ENCODE results near the gene SEZ6.

SEZ6 gene

DNA sequence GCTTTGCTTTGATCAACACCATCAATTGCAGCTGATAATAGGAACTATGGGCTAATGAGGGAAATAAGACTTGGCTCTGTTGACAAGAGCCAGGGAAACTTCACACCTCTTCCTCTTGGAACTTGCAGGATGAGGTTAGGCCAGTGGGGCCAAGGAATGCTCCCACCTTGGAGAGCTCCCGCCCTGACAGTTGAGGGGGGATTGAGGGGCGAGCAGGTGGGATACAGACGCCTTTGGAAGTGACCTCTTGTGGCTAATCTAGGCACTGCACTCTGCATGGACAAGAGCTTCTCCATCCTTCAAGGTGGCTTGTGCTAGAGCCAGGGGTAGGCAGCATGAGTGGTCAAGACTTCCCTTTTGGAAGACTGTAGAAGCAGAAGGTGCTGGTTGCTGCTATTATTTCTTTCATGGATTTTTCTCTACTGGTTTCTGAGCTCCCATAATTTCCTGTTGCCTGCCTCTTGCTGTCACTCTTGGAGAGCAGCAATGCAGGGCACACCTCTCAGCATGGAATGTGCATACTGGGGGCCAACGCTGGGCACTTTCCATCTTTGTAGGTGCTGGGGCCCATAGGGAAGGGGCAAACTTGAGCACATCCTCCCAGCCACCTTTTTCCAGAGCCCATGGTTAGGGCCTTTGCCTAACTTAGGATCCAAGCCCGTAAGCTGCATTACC lies 52.3 kb downstream of the SEZ6 start:
- DNase-seq (ENCODE audit: low spot score) = no peak

DNA sequence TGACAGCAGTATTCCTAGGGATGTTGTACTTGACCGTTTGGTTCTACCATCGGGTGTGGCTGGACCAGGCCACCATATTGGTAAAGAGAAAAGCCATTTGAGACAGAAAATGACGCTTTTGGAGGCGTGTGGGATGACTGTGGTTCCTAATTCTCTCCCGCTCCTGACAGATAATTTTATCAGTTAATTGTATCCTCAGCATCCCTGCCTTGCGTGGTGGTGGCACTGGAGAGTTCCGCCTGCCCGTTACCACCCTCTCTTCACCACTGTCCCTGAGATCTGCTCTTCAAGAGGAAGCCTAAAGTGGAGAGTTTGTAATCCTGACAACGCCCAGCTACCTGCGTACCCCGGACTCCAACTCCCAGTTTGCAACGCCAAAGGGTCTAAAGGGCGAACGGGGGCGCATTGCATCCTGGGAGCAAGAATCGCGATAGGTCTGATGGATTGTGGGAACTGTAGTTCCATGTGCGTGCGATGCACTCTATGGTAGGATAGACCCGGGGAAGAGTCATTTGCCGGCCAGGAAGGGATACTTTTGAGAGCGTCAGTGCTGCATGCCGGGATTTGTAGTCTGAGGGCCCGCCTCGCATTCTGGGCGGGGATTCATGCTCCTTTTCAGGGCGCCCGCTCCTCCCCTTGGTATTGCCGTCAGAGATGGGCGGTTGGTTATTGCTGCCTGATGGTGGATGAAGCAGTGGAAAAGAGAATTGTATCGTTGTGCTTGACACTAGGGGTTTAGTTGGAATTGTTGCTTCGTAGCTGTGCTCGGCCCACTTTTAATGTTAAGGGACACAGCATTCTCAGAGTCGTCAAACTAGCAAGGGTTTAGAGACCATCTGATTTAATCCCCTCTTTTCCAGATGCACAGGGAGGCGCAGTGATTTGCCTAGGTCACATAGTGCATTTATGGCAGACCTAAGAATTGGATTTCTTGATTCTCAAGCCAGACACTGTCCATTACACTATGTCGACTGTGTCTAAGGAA lies 53.5 kb downstream of the SEZ6 start:
- peak; percentile 99 for DNase-seq (ENCODE audit: low spot score)

DNA sequence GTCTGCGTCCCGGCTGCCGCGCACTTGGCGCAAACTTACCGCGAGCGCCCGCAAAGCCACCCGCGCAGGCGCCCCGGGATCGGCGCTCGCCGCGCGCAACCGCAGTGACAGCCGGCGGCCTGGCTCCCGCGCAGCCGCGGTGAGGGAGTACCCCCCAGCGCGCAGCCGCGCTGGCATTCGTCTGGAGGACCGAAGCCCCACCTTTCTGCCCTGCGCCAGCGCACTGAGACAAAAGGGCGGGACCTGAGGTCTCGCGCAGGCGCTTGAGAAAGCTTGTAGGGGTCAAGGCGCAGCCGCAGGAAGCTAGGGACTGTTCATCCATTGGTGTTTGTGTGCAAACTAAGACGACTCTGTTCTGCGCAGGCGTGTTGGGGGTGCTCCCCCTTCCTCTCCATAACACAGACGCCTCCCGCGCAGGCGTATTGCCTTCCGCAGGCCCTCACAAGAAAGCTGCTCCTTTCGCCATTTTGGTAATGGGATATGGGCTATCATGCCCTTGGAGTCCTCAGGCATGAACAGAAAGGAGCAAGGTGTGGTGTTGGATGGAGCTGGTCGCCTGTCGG lies 54.3 kb downstream of the SEZ6 start, which contains the start of gene PHF12:
TSS of gene PHF12 (minus strand) at position 91 of the 563 bp plus-strand sequence. CDS start 558 bp downstream, outside the sequence.
- peak; percentile 100 for DNase-seq (ENCODE audit: low spot score)

DNA sequence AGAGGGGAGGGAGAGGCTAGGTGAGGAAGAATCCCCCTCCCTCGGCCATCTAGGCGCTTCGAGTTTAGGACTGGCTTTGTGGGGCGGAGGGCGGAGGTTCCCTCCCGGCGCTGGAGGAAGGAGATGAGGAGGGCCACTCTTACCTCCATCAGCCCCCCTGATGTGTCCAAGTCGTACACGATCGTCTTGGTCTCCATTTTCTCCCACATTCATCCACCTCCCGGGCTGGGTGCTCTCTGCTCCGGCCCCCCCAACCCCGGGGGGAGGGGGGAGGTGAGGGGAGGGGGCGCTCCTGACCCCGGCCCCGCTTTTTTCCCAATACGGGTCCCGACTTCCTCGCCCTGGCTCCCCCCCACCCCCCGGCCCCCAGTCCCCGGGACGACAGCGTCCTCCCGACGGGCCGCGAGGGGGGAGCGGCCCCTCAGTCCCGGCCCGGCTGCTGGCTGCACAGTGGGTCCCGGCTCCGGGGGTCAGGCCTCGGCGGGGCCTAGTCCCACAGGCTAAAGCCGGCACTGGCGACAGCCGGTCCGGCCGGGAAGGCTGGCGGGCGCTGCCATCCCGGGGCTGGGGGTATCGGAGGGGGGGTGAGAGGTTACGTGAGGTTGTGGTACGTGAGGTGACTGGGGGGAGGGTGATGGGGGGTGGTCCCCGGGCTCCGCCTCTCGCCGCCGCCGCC lies 54.9 kb downstream of the SEZ6 start:
- no peak for DNase-seq (ENCODE audit: low spot score)

DNA sequence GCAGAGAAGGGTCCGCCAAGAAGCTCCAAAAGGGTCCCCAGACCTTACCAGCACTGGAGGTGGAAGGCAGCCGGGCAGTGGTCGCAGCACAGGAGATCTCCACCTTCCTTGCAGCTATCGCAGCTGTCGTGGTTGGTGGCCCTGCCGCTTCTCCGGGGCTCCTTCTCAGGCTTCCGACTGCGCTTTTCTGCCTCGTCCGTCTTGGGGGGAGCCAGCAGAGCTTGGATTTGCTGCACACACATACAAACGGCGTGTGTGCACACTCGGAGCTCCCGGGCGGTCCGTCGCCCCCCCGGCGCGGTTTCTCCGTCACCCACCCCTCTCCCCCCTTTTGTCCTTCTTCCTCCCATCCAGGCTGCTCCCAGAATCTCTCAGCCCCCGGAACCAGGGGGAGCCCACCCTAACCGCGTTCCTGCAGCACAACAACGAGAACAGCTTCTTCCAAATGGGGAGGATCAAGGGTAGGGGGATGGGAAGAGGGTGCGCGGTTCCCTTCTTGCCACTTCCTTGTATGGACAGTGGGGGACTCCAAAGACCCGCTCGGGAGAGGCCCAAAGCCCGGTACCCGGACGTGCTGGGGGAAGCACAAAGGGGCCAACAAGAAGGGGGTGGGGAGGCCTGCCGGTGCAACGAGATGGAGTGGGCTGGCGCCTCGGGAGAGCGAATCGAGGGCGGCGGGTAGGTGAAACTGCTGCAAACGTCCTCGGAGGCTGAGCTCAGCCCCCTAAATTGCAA lies 55.6 kb downstream of the SEZ6 start:
- DNase-seq (ENCODE audit: low spot score) = no peak

DNA sequence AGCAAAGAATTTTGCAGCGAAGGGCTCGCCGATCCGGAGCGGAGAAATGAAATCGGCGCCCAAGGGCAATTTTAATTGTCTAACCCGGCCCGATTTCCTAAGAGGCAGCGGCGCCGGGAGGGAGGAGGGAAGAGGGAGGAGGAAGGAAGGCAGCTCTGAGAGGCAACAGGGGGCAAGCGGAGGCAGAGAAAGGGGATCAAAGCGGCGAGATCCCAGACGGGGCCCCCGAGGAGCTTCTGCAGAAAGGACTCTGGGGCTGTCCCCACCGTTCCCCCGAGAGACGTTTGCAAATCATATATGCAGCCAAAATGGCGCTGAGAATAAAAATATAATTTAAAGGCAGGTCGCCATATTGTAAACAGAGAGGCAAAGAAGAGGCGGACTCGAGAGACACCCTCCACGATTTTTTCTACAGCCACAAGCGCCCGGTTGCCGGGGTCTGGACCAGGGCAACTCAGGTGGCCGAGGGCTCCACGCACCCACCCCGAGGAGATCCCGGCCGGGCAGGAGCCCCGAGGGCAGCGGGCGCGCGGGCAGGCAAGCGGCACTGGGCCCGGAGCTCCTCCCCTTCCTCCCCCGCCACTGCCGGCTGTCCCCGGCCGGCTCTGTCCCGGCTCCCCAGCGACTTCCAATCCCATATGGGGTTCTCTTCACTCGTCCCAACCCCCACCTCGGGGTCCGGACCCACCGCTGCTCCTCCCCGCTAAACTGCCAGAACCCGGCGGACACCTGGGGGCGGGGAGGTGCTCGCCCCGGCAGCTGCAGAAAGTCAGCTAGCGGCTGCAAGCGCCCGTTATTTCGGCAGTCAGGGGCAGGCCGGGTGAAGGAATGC lies 56.4 kb downstream of the SEZ6 start:
- no peak for DNase-seq (ENCODE audit: low spot score)

DNA sequence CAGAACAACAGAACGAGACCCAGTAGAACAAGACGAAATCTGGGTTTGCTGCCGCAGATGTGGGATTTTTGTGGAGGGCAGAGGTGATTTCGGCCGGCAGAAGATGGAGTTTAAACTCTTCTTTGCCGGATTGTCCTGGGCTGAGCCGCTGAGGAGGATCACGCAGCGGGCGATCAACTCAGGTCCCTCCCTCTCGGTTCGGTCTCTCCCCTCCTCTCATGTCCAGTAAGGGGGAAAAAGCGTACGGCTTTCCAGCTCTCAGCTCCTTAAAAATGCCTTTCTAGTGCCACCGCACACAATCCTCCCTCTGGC lies 57.0 kb downstream of the SEZ6 start:
- DNase-seq (ENCODE audit: low spot score) = no peak

DNA sequence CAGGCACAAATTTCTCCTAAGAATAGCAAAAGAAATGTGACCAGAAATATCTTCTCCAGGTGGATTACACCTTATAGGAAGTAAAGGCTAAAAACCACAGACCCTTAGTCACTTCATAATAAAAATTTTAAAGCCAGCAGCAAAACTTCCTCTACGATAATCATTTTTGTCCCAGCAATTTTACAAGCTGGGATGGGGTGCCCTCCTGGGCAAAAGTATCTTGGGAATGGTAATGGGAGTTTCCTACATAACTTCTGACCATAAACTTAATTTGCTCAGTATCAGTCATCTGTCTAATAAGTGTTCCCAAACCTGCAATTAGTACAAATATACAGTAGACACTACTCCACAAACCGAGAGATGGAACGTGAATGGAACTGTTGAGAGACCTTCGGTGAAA lies 57.5 kb downstream of the SEZ6 start:
- DNase-seq (ENCODE audit: low spot score) = peak; percentile 55

DNA sequence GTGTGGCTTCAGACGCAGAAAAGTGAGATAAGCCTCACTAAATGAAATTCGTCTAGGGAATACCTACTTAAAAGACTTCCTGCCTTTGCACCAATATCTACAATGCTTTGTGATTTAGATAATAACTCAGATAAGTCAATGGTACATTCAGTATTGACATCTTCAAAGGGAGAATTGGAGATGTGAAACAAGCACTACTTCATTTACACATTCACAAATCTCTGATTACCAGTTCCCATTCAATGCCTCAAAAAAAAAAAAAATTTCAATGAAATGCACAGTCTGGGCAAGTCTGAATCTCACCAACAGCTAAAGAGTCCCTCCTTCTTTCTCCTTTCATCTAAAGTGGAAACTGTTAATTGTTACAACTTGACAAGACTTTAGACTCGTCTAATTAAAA lies 58.2 kb downstream of the SEZ6 start:
- DNase-seq (ENCODE audit: low spot score) = no peak

DNA sequence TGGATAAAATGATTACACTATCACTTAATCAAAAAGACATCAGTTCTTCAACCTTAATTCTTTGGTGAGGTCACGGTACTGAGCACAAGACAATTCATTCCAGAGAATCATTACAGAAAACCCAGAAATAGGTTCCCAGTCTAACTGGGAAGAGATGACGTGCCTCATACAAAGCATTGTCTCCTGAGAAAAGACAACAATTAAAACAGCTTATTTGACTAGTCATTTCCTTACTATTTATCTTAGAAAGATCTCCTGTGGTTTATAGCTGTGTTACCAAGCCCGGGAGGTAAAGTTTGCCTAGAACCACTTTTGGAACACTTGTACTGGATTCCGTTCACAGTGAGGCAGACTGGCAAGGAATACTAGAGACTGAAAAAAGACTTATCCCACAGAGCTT lies 59.6 kb downstream of the SEZ6 start:
- DNase-seq (ENCODE audit: low spot score) = no peak

DNA sequence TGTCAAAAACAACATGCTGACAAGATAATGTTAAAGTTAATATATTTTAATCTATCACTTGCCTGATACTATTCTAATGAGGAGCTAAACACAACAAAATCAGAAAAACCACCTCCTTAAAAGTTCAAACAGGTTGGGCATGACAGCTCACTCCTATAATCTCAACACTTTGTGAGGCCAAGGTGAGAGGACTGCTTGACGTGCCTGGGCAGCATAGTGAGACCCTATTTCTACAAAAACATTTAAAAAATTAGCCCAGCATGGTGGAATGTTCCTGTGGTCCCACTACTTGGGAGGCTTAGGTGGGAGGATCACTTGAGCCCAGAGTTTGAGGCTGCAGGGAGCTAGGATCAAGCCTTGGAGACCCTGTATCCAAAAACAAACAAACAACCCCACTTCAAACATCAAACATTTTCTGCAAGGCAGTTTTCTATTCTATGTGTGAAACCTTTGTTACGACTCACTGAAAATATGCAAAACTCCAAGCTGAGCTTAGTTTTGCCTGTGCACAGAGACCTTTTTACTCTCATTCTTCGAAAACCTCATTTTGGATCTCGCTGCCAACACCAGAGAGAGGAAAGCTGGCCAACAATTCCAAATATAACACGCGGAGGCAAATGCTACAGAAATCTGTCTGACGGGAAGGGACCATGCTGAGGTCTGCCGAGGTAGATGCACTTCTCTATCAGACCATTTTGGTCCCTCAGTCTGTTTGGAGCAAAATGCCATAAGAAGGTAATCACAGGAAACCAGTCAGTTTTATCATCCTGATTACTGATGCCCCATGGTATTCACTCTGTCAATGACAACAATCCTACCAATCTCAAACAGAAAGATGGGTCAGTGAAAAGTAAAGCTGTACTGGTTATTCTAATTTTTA lies 60.7 kb downstream of the SEZ6 start:
- no peak for DNase-seq (ENCODE audit: low spot score)

DNA sequence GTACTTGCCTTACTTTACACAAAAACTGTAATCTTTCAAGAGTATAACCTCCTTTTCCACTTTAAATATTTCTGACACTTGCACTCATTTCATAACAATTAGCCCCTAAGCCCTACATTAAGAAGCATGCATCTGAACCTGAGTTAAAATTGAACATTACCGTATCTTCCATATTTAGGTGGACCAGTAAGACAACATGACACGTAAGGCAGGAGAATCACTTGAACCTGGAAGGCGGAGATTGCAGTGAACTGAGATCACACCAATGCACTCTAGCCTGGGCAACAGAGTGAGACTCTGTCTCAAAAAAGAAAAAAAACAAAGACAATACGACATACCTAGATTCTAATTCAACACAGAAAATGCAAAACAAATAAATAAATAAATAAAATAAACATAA lies 61.5 kb downstream of the SEZ6 start:
- no peak for DNase-seq (ENCODE audit: low spot score)

DNA sequence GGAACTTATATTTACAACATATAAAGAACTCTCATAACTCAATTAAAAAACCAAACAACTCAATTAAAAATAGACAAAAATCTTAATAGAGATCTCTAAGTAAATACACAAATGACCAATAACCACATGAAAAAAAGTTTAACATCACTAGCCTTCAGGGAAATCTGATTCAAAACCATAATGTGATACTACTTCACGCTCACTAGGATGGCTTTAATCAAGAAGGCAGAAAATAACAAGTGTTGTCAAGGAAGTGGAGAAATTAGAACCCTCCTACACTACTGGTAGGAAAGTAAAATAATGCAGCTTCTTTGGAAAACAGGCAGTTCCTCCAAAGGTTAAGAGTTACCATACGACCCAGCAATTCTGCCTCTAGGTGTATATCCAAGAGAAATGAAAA lies 62.9 kb downstream of the SEZ6 start:
- DNase-seq (ENCODE audit: low spot score) = no peak

DNA sequence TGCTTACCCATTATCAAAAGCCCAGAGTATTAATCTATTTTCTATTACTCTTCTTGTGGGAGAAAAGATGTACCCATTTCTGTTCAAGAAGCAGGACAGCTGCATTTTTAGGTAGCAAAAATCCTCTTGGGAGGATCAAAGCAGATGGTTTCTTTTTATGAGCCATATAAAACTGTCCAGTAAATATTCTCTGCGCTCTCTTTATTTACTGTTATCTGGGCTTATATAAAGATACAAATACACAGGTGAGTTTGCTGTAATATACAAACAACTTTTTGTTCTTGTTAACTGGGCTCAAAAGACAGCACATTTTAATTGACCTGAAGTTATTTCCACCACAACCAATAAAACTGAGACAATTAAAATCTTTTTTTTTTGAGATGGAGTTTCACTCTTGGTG lies 64.6 kb downstream of the SEZ6 start:
- peak; percentile 38 for DNase-seq (ENCODE audit: low spot score)

DNA sequence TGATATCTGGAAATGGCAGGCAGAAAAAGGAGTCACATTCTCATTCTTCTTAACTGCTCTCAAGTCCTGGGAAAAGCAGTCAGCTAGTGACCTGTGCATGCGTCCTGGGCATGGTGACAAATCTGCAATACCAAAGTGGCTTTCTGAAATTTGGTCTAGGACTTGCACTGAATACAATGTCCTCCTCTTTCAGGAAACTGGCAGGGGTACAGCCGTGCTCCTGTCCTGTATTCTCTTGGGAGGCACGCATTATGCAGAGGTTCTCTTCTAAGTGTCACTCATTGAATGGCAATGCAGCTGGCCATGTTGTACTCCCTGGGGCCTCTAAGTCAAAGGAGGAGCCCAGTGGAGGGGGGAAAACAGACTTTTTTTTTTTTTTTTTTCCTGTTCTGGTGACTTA lies 65.2 kb downstream of the SEZ6 start:
- DNase-seq (ENCODE audit: low spot score) = no peak

DNA sequence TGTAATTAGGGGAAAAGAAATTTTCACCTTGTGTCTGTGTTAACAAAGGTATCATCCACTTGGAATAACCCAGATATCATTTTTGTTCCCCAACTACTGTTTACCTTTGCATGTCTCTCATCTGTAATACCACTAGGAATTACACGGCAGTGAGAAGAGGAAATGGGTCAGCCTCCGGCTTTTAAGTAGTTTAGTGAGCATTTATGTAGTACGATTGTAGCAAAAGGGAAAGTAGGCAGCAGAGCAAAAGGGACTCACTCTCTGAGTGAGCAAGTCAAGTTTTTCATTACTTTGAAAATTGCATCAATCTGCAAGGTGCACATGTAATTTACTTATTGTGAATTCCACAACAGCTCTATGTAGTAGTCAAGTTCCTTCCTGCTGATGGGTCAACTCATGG lies 65.7 kb downstream of the SEZ6 start:
- DNase-seq (ENCODE audit: low spot score) = no peak

DNA sequence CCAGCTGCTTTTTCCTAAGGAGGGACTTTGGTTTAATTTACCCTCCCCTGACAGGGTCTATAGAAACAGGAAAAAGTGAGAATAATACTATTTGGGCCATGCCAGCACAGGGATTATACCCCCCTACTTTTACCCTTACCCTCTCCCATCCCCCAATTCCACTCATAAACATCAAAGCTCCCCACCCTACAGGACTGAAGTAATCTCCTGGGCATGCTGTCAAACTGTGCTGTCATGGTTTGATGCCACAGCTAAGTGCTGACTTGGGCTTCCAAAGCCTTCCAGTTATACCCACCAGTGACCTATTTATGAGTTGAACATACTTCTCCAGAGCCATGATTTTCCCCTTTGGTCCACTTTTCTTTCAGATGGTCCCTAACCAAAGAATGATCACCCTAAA lies 67.3 kb downstream of the SEZ6 start:
- DNase-seq (ENCODE audit: low spot score) = no peak

DNA sequence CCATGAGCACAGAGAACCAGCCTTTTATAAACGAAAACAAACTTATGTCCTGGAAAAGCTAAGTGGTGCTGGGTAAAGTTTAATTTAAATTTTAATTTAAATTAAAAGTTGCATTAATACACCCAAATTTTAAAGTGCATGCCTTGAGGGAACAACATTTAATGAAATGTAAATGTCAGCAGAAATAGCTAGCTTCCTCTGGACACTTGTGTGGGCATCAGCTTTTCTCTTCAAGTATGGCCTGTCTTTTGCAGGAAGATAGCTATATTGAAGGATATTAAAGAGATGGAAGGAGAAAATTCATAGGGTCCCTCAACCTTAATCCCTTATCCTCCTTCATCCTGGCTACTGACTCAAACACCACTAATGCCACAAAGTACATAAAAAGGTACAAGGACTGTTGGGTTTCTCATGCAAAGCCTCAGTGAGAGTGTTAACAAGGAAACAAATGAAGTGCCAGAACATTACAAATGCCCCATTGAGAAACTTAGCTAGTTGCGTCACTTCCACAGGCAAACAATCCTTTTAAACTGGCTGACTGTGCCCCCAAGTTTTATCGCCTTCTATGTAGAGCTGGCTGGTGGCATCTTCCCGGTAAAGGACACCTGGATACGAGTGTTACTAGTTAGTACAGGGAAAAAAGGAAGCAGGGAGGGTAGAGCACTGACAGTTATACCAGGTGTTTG lies 68.6 kb downstream of the SEZ6 start:
- no peak for DNase-seq (ENCODE audit: low spot score)

DNA sequence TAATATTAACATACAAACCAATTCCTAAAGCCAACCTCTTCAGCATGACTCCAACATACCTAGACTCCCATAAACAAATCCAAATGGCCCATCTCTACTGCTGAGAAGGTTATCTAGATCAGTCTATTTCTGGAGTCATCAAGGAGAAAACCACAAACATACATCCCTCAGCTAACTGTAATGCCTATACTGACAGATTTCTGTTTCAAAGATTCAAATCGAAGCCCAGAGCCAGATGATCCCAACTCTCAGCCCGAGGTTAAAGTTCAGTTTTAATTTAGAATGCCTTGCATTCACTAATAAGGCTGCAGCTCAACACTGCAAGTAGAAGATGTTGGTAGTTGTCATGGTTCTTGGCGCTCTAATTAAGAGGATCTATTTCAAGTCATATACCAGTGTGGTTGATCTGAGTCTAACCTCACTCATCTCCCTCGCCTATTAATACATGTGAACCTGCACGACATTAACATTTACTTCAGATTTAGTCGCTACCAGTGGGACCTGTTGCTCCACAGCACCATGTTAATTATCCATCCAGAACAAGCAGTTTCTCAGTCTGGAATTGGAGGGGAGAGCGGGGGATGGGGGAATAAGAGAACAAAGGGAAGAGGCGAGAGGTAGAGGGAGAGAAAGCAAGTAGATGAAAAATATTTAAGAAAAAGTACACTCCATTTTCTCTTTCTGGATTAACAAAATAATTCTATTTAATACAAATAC lies 69.9 kb downstream of the SEZ6 start:
- DNase-seq (ENCODE audit: low spot score) = no peak

Measured in LoVo (cell line).